HG02642 (cell line): ENCODE measurements around the gene PCDHA2.
"Not testable (repeated sequence)": the region's sequence is repeated elsewhere in the genome, so short reads cannot be mapped to it uniquely, and the experiment has no call there.

Experiments used
- ATAC-seq: cut with Tn5 transposase; IDR thresholded peaks from one replicate; pipeline ENCODE4 v1.9.1; 2021; ENCODE audit warnings: mild to moderate bottlenecking; ENCODE audit not compliant: unreplicated experiment, poor library complexity

Gene PCDHA2

GRCh38 chr5:140808241-140808888 lies 13.7 kb downstream of the PCDHA2 start:
- ATAC-seq: not testable (repeated sequence)

GRCh38 chr5:140808889-140809291 lies 14.2 kb downstream of the PCDHA2 start:
- ATAC-seq: no peak

DNA sequence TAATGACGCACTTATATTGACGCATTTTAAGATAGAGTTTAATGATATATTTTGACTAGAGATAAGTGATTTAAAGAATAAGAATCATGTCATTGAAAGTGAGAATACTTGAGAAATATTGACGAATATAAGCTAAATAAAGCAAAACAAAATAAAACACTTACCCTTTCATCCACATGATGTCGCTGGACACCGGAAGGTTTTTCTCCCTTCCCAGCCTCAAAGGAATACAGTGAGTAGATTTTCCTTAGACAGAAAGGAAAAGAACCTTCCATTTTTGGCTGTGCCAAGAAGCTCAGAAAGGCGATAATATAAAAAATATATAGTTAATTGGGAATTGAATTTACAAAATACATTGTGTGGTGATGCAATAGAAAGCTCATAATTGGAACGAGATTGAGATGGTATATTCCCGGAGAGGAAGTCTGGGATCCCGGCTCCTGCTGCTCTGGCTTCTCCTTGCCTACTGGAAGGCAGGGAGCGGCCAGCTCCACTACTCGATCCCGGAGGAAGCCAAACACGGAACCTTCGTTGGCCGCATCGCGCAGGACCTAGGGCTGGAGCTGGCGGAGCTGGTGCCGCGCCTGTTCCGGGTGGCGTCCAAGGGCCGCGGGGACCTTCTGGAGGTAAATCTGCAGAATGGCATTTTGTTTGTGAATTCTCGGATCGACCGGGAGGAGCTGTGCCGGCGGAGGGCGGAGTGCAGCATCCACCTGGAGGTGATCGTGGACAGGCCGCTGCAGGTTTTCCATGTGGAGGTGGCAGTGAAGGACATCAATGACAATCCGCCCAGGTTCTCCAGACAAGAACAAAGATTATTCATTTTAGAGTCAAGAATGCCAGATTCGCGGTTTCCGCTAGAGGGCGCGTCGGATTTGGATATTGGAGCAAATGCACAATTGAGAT lies 27.0 kb downstream of the PCDHA2 start, which contains the start of gene PCDHA5:
PCDHA5 (plus strand) TSS at position 239 of the 906 bp plus-strand sequence.
- ATAC-seq: no peak

DNA sequence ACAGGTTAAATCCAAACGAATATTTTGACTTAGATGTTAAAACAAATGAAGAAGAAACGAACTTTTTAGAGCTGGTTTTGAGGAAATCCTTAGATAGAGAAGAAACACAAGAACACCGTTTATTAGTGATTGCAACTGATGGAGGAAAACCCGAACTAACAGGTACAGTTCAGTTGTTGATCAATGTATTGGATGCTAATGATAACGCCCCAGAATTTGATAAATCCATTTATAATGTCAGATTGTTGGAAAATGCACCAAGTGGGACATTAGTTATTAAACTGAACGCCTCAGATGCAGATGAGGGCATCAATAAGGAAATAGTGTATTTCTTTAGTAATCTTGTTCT lies 27.6 kb downstream of the PCDHA2 start:
- ATAC-seq: no peak

GRCh38 chr5:140822969-140823368 lies 28.3 kb downstream of the PCDHA2 start:
- ATAC-seq: not testable (repeated sequence)

DNA sequence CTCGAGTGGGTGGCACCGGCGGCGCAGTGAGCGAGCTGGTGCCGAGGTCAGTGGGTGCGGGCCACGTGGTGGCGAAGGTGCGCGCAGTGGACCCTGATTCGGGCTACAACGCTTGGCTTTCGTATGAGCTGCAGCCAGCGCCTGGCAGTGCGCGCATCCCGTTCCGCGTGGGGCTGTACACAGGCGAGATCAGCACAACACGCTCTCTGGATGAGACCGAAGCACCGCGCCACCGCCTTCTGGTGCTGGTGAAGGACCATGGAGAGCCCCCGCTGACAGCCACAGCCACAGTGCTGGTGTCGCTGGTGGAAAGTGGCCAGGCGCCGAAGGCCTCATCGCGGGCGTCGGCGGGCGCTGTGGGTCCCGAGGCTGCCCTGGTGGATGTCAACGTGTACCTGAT lies 28.8 kb downstream of the PCDHA2 start:
- ATAC-seq: no peak

- no peak for ATAC-seq
These were observed 33.2 kb downstream of the PCDHA2 start, which contains the start of gene PCDHA6 for GRCh38 chr5:140827704-140828361. Gene PCDHA6 (plus strand): TSS chr5:140827960. CDS start chr5:140828092, 132 bp downstream.

- ATAC-seq: no peak
These were observed 33.7 kb downstream of the PCDHA2 start for GRCh38 chr5:140828362-140828737.

DNA sequence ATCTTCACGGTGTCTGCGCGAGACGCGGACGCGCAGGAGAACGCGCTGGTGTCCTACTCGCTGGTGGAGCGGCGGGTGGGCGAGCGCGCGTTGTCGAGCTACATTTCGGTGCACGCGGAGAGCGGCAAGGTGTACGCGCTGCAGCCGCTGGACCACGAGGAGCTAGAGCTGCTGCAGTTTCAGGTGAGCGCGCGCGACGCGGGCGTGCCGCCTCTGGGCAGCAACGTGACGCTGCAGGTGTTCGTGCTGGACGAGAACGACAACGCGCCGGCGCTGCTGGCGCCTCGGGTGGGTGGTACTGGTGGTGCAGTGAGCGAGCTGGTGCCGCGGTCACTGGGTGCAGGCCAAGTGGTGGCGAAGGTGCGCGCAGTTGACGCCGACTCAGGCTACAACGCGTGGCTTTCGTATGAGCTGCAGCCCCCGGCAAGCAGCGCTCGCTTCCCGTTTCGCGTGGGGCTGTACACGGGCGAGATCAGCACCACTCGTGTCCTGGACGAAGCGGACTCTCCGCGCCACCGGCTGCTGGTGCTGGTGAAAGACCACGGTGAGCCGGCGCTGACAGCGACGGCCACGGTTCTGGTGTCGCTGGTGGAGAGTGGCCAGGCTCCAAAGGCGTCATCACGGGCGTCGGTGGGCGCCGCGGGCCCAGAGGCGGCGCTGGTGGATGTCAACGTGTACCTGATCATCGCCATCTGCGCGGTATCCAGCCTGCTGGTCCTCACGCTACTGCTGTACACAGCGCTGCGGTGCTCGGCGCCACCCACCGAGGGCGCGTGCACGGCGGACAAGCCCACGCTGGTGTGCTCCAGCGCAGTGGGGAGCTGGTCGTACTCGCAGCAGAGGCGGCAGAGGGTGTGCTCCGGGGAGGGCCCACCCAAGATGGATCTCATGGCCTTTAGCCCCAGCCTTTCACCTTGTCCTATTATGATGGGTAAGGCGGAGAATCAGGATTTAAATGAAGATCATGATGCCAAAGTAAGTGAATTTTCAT lies 35.2 kb downstream of the PCDHA2 start:
- not testable (repeated sequence) for ATAC-seq

DNA sequence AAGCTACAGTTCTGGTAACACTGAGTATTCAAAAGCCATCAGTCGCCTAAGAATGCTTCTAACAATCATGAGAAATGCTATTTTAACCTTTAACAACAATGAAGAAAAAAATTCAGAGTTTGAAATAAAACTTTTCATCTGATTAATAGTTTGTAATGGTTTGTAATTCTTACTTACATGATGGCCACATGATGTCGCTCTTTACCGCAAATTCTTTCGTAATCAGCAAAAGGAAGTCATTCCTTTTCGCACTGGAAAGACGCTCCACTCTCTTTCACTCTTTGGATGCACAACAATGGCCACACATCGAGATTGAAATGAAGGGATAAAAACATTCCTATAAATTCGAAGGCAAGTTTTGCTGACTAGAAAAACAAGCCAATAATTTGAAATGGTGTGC lies 39.3 kb downstream of the PCDHA2 start, which contains the start of gene PCDHA7:
PCDHA7 (plus strand) TSS at position 277 of the 400 bp plus-strand sequence; CDS start at position 392, 115 bp downstream.
- no peak for ATAC-seq

DNA sequence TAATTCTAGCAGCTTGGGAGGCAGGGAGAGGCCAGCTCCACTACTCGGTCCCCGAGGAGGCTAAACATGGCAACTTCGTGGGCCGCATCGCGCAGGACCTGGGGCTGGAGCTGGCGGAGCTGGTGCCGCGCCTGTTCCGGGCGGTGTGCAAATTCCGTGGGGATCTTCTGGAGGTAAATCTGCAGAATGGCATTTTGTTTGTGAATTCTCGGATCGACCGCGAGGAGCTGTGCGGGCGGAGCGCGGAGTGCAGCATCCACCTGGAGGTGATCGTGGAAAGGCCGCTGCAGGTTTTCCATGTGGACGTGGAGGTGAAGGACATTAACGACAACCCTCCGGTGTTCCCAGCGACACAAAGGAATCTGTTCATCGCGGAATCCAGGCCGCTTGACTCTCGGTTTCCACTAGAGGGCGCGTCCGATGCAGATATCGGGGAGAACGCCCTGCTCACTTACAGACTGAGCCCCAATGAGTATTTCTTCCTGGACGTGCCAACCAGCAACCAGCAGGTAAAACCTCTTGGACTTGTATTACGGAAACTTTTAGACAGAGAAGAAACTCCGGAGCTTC lies 39.9 kb downstream of the PCDHA2 start:
- ATAC-seq: not testable (repeated sequence)

GRCh38 chr5:140835622-140836510 lies 41.2 kb downstream of the PCDHA2 start:
- no peak for ATAC-seq

DNA sequence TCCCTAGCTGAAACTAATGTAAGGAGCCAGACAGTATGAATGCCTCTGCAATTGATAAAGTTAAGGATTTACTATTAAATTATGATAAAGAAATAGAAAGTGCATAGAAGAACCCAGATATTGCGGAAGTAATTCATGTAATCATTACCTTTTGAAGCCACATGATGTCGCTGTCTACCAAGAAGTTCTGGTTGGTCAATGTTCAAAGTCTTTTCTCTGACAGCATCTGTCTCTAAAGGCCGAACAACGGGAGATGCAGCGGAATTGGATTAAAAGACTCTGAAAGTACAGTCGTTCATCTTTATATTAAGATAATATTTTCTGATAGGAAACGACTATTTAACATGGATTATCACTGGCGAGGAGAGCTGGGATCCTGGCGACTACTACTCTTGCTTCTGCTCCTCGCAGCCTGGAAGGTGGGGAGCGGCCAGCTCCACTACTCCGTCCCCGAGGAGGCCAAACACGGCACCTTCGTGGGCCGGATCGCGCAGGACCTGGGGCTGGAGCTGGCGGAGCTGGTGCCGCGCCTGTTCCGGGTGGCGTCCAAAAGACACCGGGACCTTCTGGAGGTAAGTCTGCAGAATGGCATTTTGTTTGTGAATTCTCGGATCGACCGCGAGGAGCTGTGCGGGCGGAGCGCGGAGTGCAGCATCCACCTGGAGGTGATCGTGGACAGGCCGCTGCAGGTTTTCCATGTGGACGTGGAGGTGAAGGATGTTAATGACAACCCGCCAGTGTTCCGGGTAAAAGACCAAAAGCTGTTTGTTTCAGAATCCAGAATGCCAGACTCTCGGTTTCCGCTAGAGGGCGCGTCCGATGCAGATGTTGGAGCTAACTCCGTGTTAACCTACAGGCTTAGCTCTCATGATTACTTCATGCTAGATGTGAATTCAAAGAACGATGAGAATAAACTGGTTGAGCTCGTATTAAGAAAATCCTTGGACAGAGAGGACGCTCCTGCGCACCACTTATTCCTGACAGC lies 46.6 kb downstream of the PCDHA2 start, which contains the start of gene PCDHA8:
PCDHA8 (plus strand) TSS at position 210 of the 985 bp plus-strand sequence; CDS start at position 345, 135 bp downstream.
- ATAC-seq: no peak

GRCh38 chr5:140842798-140843733 lies 48.4 kb downstream of the PCDHA2 start:
- ATAC-seq: no peak
